ENCODE measurements around the gene KRTAP9-6.
"Not testable (repeated sequence)": the region's sequence is repeated elsewhere in the genome, so short reads cannot be mapped to it uniquely, and the experiment has no call there.

Gene KRTAP9-6

GRCh38 chr17:41267711-41268110 lies 2.5 kb downstream of the KRTAP9-6 start:
- no peak for DNase-seq (ENCODE audit: extremely low read depth in 1 of 2, low read depth in 1 of 2)

- DNase-seq (ENCODE audit: extremely low read depth in 1 of 2, low read depth in 1 of 2) = not testable (repeated sequence)
Measured at GRCh38 chr17:41271323-41271722, 6.1 kb downstream of the KRTAP9-6 start.

- DNase-seq (ENCODE audit: extremely low read depth in 1 of 2, low read depth in 1 of 2) = no peak
Measured at GRCh38 chr17:41271858-41272257, 6.7 kb downstream of the KRTAP9-6 start.

GRCh38 chr17:41275648-41276190 lies 10.5 kb downstream of the KRTAP9-6 start, which contains the start of gene KRTAP9-7:
Gene KRTAP9-7, plus strand, starts transcription at chr17:41275698. Its CDS starts 0 bp downstream, at chr17:41275698.
- DNase-seq (ENCODE audit: extremely low read depth in 1 of 2, low read depth in 1 of 2) = not testable (repeated sequence)

- no peak for DNase-seq (ENCODE audit: extremely low read depth in 1 of 2, low read depth in 1 of 2)
Measured at GRCh38 chr17:41278176-41278955, 13.2 kb downstream of the KRTAP9-6 start.

- no peak for DNase-seq (ENCODE audit: extremely low read depth in 1 of 2, low read depth in 1 of 2)
Measured at GRCh38 chr17:41284043-41284442, 18.9 kb downstream of the KRTAP9-6 start.

- DNase-seq (ENCODE audit: extremely low read depth in 1 of 2, low read depth in 1 of 2) = no peak
Measured at GRCh38 chr17:41284546-41284945, 19.4 kb downstream of the KRTAP9-6 start.

GRCh38 chr17:41287050-41287449 lies 21.9 kb downstream of the KRTAP9-6 start:
- no peak for DNase-seq (ENCODE audit: extremely low read depth in 1 of 2, low read depth in 1 of 2)

GRCh38 chr17:41294016-41294415 lies 28.8 kb downstream of the KRTAP9-6 start:
- no peak for DNase-seq (ENCODE audit: extremely low read depth in 1 of 2, low read depth in 1 of 2)

GRCh38 chr17:41296846-41297245 lies 31.7 kb downstream of the KRTAP9-6 start:
- no peak for DNase-seq (ENCODE audit: extremely low read depth in 1 of 2, low read depth in 1 of 2)

- no peak for DNase-seq (ENCODE audit: extremely low read depth in 1 of 2, low read depth in 1 of 2)
Measured at GRCh38 chr17:41298458-41299135, 33.4 kb downstream of the KRTAP9-6 start.

- DNase-seq (ENCODE audit: extremely low read depth in 1 of 2, low read depth in 1 of 2) = no peak
Measured at GRCh38 chr17:41301204-41301790, 36.1 kb downstream of the KRTAP9-6 start.

- no peak for DNase-seq (ENCODE audit: extremely low read depth in 1 of 2, low read depth in 1 of 2)
Measured at GRCh38 chr17:41301916-41302901, 37.0 kb downstream of the KRTAP9-6 start, which contains the start of gene KRTAP29-1. Gene KRTAP29-1, minus strand, starts transcription at chr17:41302851. Its CDS starts 0 bp downstream, at chr17:41302851.

- no peak for DNase-seq (ENCODE audit: extremely low read depth in 1 of 2, low read depth in 1 of 2)
Measured at GRCh38 chr17:41302981-41303380, 37.8 kb downstream of the KRTAP9-6 start.

GRCh38 chr17:41304091-41304490 lies 38.9 kb downstream of the KRTAP9-6 start:
- DNase-seq (ENCODE audit: extremely low read depth in 1 of 2, low read depth in 1 of 2) = no peak

GRCh38 chr17:41307647-41308046 lies 42.5 kb downstream of the KRTAP9-6 start:
- DNase-seq (ENCODE audit: extremely low read depth in 1 of 2, low read depth in 1 of 2) = no peak

GRCh38 chr17:41308251-41308917 lies 43.2 kb downstream of the KRTAP9-6 start:
- peak; percentile 51 to 52 for DNase-seq (ENCODE audit: extremely low read depth in 1 of 2, low read depth in 1 of 2)

GRCh38 chr17:41308918-41309359 lies 43.8 kb downstream of the KRTAP9-6 start, which contains the start of gene KRTAP16-1:
Gene KRTAP16-1, minus strand, starts transcription at chr17:41309309. Its CDS starts 56 bp downstream, at chr17:41309253.
- peak in 1 of 2 donors; percentile 14 for DNase-seq (ENCODE audit: extremely low read depth in 1 of 2, low read depth in 1 of 2)

- no peak for DNase-seq (ENCODE audit: extremely low read depth in 1 of 2, low read depth in 1 of 2)
Measured at GRCh38 chr17:41311111-41311510, 45.9 kb downstream of the KRTAP9-6 start.

Data from activated CD8-positive, alpha-beta memory T cell treated with anti-CD3 and anti-CD28 coated beads for 1 hour (primary cell).